ENCODE measurements around the gene HOXB8. TPM values are rescaled to one million over a fixed set of nuclear protein-coding genes. Genes with fewer than 3 reads are reported as not detected.

The HOXB8 gene
- total RNA-seq, 3 donors from 2014 or later (not counting 1 experiment from before 2014, with no cell fraction given) = not detected

DNA sequence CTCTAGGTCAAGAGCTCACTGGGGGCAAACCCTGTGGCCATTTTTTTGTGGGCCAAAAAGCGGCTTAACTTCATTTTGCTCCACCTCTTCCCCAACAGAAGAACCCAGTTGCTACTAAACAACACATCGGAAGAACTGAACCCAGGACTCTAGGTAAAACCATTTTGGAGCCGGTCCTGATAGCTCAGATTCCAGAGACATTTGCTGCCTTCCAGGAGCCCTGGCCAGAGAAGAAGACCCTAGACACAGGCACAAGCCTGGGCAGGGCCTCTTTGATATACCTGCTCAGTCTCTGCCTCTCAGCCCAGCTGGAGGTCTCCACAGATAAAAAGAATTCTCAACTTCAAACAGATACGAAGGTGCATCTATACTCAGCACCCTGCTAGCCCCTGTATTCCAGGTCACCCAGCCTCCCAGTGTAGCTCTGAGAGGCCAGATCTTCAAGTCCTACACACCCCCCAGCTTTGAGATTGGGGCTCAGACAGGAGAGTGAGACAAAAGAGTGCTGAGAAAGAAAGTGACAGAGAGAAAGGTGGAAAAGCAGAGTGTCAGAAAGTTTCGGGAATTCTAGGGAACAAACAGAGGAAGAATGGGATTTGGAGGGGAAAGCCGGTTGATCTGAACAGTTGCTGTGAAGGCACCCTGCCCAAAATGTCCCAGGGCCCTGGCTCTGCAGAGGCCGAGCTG lies 17.6 kb upstream of the HOXB8 start:
- H3K4me3 ChIP-seq (ENCODE audit: low read length) = no peak overlapping the region
- H3K4me1 ChIP-seq (ENCODE audit: control insufficient read depth, insufficient read depth, low read length) = peaks cover 15% of the 10 kb centered on the region
- Mint-ChIP-seq H3K27ac (no peak overlapping the region), H3K36me3 (no peaks in the 10 kb centered on the region), H3K9me3 (no peaks in the 10 kb centered on the region), H3K27me3 (ENCODE audit: low read depth in 2 of 2) (peaks cover 88 to 95% of the 10 kb centered on the region in 2 donors), H3K4me1 (peaks cover 0 to 11% of the 10 kb centered on the region in 2 donors), H3K4me3 (peak overlapping the region; percentile 52)
- intact Hi-C loops (cut with micrococcal nuclease) = no loop called here
- TF ChIP-seq, protein P1, sequence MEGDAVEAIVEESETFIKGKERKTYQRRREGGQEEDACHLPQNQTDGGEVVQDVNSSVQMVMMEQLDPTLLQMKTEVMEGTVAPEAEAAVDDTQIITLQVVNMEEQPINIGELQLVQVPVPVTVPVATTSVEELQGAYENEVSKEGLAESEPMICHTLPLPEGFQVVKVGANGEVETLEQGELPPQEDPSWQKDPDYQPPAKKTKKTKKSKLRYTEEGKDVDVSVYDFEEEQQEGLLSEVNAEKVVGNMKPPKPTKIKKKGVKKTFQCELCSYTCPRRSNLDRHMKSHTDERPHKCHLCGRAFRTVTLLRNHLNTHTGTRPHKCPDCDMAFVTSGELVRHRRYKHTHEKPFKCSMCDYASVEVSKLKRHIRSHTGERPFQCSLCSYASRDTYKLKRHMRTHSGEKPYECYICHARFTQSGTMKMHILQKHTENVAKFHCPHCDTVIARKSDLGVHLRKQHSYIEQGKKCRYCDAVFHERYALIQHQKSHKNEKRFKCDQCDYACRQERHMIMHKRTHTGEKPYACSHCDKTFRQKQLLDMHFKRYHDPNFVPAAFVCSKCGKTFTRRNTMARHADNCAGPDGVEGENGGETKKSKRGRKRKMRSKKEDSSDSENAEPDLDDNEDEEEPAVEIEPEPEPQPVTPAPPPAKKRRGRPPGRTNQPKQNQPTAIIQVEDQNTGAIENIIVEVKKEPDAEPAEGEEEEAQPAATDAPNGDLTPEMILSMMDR (IDR thresholded peaks at IDR 0.05) = no peak
- no peak for DNase-seq
- H3K36me3 ChIP-seq (ENCODE audit: control insufficient read depth, insufficient read depth, low read length) = no peaks in the 10 kb centered on the region
- no peak overlapping the region for H3K27ac ChIP-seq (ENCODE audit: low read length)
- peaks cover 63% of the 10 kb centered on the region for H3K27me3 ChIP-seq (ENCODE audit: control insufficient read depth, insufficient read depth, low read length)
- H3K9me3 ChIP-seq (ENCODE audit: control insufficient read depth, insufficient read depth, low read length) = no peaks in the 10 kb centered on the region
- WGBS (ENCODE audit: insufficient coverage) = 90% methylated on average over 7 of the region's 7 CpGs
- no peak for ATAC-seq

DNA sequence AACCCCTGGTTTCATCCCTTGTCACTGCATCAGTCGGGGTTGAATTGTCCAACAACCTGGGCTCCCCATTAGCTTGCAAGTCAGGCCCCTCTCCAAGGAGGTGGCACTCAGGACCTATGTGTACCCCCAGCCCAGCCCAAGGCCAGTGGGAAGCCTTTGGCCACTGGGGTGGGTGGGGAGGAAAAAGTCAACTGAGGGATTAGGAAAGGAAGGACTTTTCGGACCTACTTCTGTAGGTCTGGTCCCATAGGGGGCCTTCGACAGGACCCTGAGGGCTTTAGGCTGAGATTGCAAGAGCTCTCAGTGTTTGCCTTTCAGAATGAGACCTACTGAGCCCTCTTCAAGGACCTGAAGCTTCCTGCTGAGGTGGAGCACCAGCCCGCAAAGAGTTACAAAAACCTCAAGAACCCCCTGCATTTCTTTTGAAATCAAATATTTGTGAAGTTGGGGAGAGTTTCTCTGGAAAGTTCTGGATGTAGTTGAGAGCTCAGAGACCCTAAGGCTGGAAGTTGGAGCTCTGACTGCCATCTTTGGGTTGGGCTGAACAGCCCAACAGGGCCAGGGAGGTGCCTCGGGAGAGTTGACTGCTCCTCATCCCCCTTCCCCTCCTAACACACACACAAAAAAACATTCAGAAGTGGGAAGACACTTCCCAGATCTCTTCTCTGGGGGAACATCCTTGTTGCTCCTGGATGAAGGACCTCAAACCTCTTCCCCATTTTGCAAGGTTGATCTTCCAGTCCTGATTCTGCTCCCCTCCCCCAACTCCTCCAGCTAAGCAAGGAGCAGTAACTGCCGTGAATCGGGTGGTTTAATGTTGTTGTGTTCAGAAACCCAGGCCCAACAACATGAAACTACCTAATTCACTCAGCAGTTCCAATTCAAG lies 16.8 kb upstream of the HOXB8 start:
- peaks cover 2 to 13% of the 10 kb centered on the region in 2 donors for H3K4me1 Mint-ChIP-seq
- TF ChIP-seq, protein P1 (IDR thresholded peaks at IDR 0.05) = no peak
- no peaks in the 10 kb centered on the region for H3K9me3 ChIP-seq (ENCODE audit: control insufficient read depth, insufficient read depth, low read length)
- no peak overlapping the region for H3K4me3 Mint-ChIP-seq
- H3K27me3 Mint-ChIP-seq (ENCODE audit: low read depth in 2 of 2) = peaks cover 85 to 93% of the 10 kb centered on the region in 2 donors
- H3K36me3 ChIP-seq (ENCODE audit: control insufficient read depth, insufficient read depth, low read length) = no peaks in the 10 kb centered on the region
- peaks cover 67% of the 10 kb centered on the region for H3K27me3 ChIP-seq (ENCODE audit: control insufficient read depth, insufficient read depth, low read length)
- no peaks in the 10 kb centered on the region for H3K36me3 Mint-ChIP-seq
- DNase-seq = no peak
- no peaks in the 10 kb centered on the region for H3K9me3 Mint-ChIP-seq
- H3K4me1 ChIP-seq (ENCODE audit: control insufficient read depth, insufficient read depth, low read length) = peaks cover 19% of the 10 kb centered on the region
- H3K27ac ChIP-seq (ENCODE audit: low read length) = no peak overlapping the region
- H3K4me3 ChIP-seq (ENCODE audit: low read length) = no peak overlapping the region
- no peak overlapping the region for H3K27ac Mint-ChIP-seq
- intact Hi-C loops (cut with micrococcal nuclease) = no loop called here
- 87% methylated on average over 7 of the region's 7 CpGs for WGBS (ENCODE audit: insufficient coverage)
- no peak for ATAC-seq

DNA sequence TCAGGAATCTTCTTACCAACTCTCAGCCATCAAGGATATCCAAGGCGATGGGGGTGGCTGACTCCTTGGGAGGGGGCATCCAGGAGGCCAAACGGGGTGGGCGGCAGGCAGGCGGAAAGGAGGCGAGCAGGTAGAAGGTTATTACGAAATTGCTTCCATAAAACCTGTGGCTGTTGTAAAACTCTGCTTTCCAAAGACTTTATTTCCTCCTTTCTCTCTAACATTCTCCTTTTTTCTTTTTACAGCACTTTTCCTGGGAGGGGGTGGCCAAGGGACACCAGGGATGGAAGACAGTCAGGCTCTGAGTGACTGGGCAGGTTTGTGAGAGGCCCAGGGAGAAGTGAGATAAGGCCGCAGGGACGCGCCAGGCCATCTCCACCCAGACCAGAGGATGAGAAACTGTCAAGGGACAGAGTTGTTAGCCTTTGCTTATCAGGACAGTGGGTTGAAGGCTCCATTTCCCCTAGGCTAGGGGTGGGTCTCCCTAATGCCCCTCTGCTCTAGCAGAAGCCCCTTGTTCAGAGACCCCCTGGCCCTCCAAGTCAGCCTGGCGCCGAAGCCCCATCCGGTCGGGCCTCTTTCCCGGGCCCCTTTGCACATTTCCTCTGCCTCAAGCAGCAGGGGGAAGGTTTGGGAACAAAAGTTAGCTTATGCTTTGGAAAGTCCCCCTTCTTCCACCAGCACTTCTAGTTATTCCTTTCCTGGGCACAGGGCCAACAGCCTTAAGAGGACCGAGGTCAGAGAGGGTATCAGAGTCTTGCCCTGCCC lies 16.0 kb upstream of the HOXB8 start:
- Histone ChIP-seq H3K9me3 (ENCODE audit: control insufficient read depth, insufficient read depth, low read length) (no peaks in the 10 kb centered on the region), H3K27me3 (ENCODE audit: control insufficient read depth, insufficient read depth, low read length) (peaks cover 70% of the 10 kb centered on the region), H3K36me3 (ENCODE audit: control insufficient read depth, insufficient read depth, low read length) (no peaks in the 10 kb centered on the region), H3K4me3 (ENCODE audit: low read length) (no peak overlapping the region), H3K4me1 (ENCODE audit: control insufficient read depth, insufficient read depth, low read length) (peaks cover 21% of the 10 kb centered on the region), H3K27ac (ENCODE audit: low read length) (no peak overlapping the region)
- H3K4me3 Mint-ChIP-seq = no peak overlapping the region
- 81% methylated on average over 10 of the region's 15 CpGs for WGBS (ENCODE audit: insufficient coverage)
- no peak for ATAC-seq
- TF ChIP-seq, protein P1 (IDR thresholded peaks at IDR 0.05) = no peak
- H3K27ac Mint-ChIP-seq = no peak overlapping the region
- H3K9me3 Mint-ChIP-seq = no peaks in the 10 kb centered on the region
- peaks cover 10 to 15% of the 10 kb centered on the region in 2 donors for H3K4me1 Mint-ChIP-seq
- no peak for DNase-seq
- no peaks in the 10 kb centered on the region for H3K36me3 Mint-ChIP-seq
- H3K27me3 Mint-ChIP-seq (ENCODE audit: low read depth in 2 of 2) = peaks cover 85 to 92% of the 10 kb centered on the region in 2 donors
- intact Hi-C loops (cut with micrococcal nuclease) = no loop called here
